HG03565 (cell line): ENCODE results near the gene CCDC121.

ENCODE experiments used
- ATAC-seq: cut with Tn5 transposase; IDR thresholded peaks from one replicate; pipeline ENCODE4 v1.9.1; 2021; ENCODE audit warnings: mild to moderate bottlenecking, moderate library complexity; ENCODE audit not compliant: unreplicated experiment

Gene CCDC121

DNA sequence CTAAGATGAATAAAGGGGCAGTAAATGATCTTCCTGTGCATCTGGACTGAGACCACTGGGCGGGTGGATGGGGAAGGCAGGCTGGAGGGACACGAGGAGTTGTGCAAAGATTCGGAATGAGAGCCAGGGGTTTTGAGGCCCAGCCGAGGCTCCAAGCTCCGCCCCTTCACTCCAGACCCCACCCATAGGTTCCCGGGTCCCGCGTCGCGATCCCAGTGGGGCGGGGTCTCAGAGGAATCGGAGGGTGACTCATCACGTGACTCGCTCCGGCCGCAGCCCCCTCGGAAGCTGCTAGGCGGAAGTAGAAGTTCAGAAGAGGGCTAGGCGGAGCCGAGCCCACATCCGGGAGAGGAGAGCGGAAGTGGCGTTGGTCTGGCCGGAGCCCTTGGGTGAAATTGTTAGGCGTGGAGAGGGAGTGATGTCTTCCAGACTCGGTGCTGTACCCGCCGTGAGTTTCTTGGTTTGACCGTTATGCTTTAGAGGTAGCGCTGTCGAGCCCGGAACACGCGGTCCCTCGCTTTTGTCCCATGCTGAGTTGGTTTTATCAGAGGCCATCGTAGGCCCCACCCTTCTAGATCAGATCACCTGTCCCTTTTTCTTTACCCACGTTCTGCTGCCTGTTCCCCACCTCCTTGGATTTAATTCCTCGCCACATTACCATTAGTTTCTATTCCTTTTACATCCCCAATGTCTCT, 46.0 kb downstream of the CCDC121 start, which contains the start of gene ZNF512:
Gene ZNF512 (plus strand): TSS at position 348 of the 695 bp plus-strand sequence. CDS start 71 bp downstream, at position 419.
- peak; percentile 82 for ATAC-seq

GRCh38 chr2:27582129-27582694, 46.6 kb downstream of the CCDC121 start:
- no peak for ATAC-seq

DNA sequence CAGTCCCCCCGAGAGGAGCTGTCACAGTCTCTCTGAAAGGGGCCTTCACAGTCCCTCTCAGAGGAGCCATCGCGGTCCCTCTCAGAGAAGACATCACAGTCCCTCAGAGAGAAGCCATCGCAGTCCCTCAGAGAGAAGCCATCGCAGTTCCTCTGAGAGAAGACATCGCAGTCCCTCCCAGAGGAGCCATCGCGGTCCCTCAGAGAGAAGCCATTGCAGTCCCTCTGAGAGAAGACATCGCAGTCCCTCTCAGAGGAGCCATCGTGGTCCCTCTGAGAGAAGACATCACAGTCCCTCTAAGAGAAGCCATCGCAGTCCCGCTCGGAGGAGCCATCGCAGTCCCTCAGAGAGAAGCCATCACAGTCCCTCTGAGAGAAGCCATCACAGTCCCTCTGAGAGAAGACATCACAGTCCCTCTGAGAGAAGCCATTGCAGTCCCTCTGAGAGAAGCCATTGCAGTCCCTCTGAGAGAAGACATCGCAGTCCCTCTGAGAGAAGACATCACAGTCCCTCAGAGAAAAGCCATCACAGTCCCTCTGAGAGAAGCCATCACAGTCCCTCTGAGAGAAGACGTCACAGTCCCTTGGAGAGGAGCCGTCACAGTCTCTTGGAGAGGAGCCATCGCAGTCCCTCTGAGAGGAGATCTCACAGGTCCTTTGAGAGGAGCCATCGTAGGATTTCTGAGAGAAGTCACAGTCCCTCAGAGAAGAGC, 47.2 kb downstream of the CCDC121 start:
- ATAC-seq = no peak
